Calu3 (cell line): ENCODE results near the gene INF2. TPM values are rescaled to one million over a fixed set of nuclear protein-coding genes. Genes with fewer than 3 reads are reported as not detected.

Source experiments
- BruUV-seq: library from RNA; stranded (reverse); fragments of 400-500 nt; replicated peaks from 2 replicates; lab custom pipeline; 2021; lab: Mats Ljungman, UMichigan
- CTCF ChIA-PET: fragments of 300-600 bp; sonication (Branson Sonifier 250); formaldehyde crosslinking; loops from one replicate; lab custom pipeline; 2022; ENCODE audit warnings: antibody characterized with exemption; lab: Charles Lee
- DNase-seq: peaks from one replicate; pipeline ENCODE4 v3.0.0; 2022
- H3K27ac Mint-ChIP-seq: one replicate; pipeline ENCODE4 v1.8.0; 2022; ENCODE audit warnings: mixed read lengths; ENCODE audit not compliant: unreplicated experiment
- H3K27me3 Mint-ChIP-seq: one replicate; pipeline ENCODE4 v1.8.0; 2022; ENCODE audit warnings: mixed read lengths; ENCODE audit not compliant: unreplicated experiment
- H3K36me3 Mint-ChIP-seq: one replicate; pipeline ENCODE4 v1.8.0; 2022; ENCODE audit warnings: mild to moderate bottlenecking, moderate library complexity, mixed read lengths; ENCODE audit not compliant: insufficient read depth, unreplicated experiment
- H3K4me1 Mint-ChIP-seq: one replicate; pipeline ENCODE4 v1.8.0; 2022; ENCODE audit warnings: mild to moderate bottlenecking, low read depth, mixed read lengths; ENCODE audit not compliant: unreplicated experiment
- H3K4me3 Mint-ChIP-seq: one replicate; pipeline ENCODE4 v1.8.0; 2022; ENCODE audit warnings: mild to moderate bottlenecking, low read depth, moderate library complexity, mixed read lengths; ENCODE audit not compliant: unreplicated experiment
- H3K9me3 Mint-ChIP-seq: one replicate; pipeline ENCODE4 v1.8.0; 2022; ENCODE audit warnings: low read depth, mixed read lengths; ENCODE audit not compliant: unreplicated experiment
- intact Hi-C: fragments of 100-400 bp; cut with micrococcal nuclease; formaldehyde crosslinking; loops from one replicate; pipeline ENCODE4 v1.10.0; 2022; ENCODE audit not compliant: unreplicated experiment
- total RNA-seq: library from RNA; stranded (reverse); gene quantifications from 2 replicates; pipeline ENCODE4 v1.2.3, GENCODE V29; 2022
- TF ChIP-seq, protein P1 (sequence below): fragments of 200-600 bp; IDR thresholded peaks from one replicate; pipeline ENCODE4 v1.8.0; 2022; ENCODE audit warnings: antibody characterized with exemption; ENCODE audit not compliant: unreplicated experiment

INF2 gene
- total RNA-seq, 1 experiment from 2014 or later = 208 TPM

DNA sequence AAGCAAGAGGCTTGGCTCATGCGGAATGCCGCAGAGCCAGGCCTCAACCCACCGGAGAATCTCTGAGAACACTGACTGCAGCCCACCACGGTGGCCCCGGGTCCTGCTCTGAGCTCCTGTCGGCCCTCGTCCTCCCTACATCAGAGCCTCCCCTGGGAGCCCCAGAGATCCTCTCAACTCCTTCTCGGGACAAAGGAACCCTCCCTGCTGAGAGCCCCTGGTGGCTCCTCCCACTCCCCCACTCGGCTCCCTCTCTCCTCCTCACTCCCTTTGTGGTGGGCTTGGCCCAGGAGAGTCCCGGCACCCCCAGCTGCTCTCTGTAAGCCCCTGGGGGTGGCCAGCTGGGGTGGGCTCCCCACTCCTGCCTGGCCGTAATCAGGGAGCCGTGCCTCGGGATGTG, 11.1 kb upstream of the INF2 start:
- intact Hi-C loops = no loop called here
- peak; percentile 35 for DNase-seq
- CTCF ChIA-PET = interaction anchor here (0.7 to 0.9 kb wide), 2 partner anchors 9 to 11 kb away, joined by 3 to 4 read pairs; no protein-coding TSS in a partner anchor
- H3K36me3 Mint-ChIP-seq = peaks cover 41% of the 10 kb centered on the region
- H3K4me3 Mint-ChIP-seq = peak overlapping the region; percentile 73
- H3K9me3 Mint-ChIP-seq = no peaks in the 10 kb centered on the region
- BruUV-seq = TSS peak; percentile 53
- H3K27me3 Mint-ChIP-seq = no peaks in the 10 kb centered on the region
- H3K27ac Mint-ChIP-seq = peak overlapping the region; percentile 90
- TF ChIP-seq, protein P1, sequence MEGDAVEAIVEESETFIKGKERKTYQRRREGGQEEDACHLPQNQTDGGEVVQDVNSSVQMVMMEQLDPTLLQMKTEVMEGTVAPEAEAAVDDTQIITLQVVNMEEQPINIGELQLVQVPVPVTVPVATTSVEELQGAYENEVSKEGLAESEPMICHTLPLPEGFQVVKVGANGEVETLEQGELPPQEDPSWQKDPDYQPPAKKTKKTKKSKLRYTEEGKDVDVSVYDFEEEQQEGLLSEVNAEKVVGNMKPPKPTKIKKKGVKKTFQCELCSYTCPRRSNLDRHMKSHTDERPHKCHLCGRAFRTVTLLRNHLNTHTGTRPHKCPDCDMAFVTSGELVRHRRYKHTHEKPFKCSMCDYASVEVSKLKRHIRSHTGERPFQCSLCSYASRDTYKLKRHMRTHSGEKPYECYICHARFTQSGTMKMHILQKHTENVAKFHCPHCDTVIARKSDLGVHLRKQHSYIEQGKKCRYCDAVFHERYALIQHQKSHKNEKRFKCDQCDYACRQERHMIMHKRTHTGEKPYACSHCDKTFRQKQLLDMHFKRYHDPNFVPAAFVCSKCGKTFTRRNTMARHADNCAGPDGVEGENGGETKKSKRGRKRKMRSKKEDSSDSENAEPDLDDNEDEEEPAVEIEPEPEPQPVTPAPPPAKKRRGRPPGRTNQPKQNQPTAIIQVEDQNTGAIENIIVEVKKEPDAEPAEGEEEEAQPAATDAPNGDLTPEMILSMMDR = no peak
- peaks cover 49% of the 10 kb centered on the region for H3K4me1 Mint-ChIP-seq

DNA sequence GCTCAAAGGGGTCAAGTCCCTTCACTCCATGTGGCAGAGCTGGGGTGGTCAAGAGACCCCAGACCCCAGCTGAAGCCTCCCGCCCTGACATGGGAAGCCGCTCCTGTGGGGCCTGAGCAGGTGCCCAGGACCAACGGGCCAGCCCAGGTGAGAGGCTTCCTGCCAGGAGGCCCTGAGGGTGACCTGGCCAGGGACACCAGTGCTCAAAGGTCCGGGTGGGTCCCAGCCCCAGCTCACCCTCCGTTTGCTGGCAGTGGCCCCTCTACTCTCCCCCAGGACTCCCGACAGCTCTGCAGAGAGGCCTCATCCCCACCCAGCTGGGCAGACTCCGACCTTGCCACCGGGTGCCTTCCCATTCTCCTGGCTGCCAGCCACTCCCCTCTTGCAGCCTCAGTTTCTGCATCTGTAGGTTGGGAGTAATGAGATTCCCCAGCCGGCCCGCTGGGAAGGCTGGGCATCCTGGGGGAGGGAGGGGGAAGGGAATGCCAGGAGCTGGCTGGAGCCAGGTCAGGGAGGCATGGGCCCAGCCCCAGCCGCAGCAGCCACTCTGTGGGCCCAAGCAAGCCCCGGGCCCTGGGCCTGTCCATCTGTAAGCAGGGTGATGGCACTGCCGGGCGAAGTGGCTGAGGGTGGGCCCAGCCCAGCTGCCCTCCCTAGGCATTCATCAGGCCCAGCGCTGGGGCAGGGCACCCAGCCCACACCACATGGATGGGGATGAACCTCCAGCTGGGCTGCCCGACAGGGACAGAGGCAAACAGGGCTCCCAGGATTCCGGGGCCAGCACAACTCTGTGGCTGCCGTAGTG, 10.3 kb upstream of the INF2 start:
- peaks cover 57% of the 10 kb centered on the region for H3K4me1 Mint-ChIP-seq
- CTCF ChIA-PET = interaction anchor here (0.7 to 1.1 kb wide), 5 partner anchors 9 to 115 kb away, joined by 3 to 4 read pairs (median 3); no protein-coding TSS in a partner anchor

DNA sequence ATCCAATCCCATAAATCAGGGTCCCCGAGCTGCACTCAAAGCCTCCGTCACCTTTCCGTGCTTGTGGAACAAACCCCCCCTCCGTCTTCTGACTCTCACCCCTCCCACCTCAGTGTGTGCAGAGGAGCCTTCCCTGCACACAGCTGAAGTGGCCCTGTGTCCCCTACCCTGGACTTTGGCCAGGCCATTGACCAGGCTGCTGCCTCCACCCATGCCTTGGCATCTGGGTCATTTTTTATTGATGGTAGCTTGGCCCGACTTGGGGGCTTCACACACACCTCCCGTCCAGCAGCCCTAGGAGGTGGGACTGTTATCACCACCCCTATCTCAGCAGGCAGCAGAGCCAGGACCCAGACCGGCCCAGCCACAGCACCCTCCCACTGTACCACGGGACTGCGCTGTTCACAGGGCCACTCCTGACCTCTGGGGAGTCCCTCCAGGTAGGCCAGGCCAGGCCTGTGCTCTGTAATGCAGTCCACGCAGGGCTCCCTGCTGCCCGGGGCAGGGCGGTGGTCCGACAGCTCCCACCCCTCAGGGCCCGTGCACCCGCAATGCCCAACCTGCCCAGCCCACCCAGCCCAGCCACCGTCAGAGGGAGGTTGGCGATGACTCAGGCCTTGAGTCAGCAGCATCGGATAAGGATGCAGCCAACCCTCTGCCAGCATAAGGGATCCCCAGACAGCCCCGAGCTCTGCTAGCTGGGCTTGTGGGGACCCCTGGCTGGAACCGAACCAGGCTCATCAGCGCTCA, 9.2 kb upstream of the INF2 start:
- Mint-ChIP-seq H3K27ac (peak overlapping the region; percentile 99), H3K4me3 (peak overlapping the region; percentile 76), H3K36me3 (peaks cover 45% of the 10 kb centered on the region), H3K9me3 (no peaks in the 10 kb centered on the region), H3K4me1 (peaks cover 68% of the 10 kb centered on the region), H3K27me3 (no peaks in the 10 kb centered on the region)
- intact Hi-C loops = loop anchor here (2.0 to 5.0 kb wide), 2 partner anchors 13 to 33 kb away; no protein-coding TSS in a partner anchor
- BruUV-seq = no TSS peak
- DNase-seq = peak; percentile 74
- TF ChIP-seq, protein P1 = no peak
- CTCF ChIA-PET = interaction anchor here (1.0 to 4.0 kb wide), 5 partner anchors 9 to 116 kb away, joined by 3 to 47 read pairs (median 4); partner anchors contain the start of gene INF2

More for the DNA sequence above, 10.3 kb upstream of the INF2 start:
- Mint-ChIP-seq H3K27ac (peak overlapping the region; percentile 90), H3K9me3 (no peaks in the 10 kb centered on the region), H3K36me3 (peaks cover 45% of the 10 kb centered on the region), H3K27me3 (no peaks in the 10 kb centered on the region), H3K4me3 (peak overlapping the region; percentile 76)
- DNase-seq = no peak
- TF ChIP-seq, protein P1 = no peak
- BruUV-seq = no TSS peak
- intact Hi-C loops = no loop called here
